ENCODE measurements around the gene PRR23E. TPM values are rescaled to one million over a fixed set of nuclear protein-coding genes. Genes with fewer than 3 reads are reported as not detected.

PRR23E gene
- total RNA-seq, 1 donor from 2014 or later, result not detected

- TF ChIP-seq, protein P1, sequence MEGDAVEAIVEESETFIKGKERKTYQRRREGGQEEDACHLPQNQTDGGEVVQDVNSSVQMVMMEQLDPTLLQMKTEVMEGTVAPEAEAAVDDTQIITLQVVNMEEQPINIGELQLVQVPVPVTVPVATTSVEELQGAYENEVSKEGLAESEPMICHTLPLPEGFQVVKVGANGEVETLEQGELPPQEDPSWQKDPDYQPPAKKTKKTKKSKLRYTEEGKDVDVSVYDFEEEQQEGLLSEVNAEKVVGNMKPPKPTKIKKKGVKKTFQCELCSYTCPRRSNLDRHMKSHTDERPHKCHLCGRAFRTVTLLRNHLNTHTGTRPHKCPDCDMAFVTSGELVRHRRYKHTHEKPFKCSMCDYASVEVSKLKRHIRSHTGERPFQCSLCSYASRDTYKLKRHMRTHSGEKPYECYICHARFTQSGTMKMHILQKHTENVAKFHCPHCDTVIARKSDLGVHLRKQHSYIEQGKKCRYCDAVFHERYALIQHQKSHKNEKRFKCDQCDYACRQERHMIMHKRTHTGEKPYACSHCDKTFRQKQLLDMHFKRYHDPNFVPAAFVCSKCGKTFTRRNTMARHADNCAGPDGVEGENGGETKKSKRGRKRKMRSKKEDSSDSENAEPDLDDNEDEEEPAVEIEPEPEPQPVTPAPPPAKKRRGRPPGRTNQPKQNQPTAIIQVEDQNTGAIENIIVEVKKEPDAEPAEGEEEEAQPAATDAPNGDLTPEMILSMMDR (conservative IDR thresholded peaks at IDR 0.05), result no peak
- Mint-ChIP-seq H3K4me3 (no peak overlapping the region), H3K27me3 (peaks cover 22% of the 10 kb centered on the region), H3K27ac (no peak overlapping the region), H3K36me3 (no peaks in the 10 kb centered on the region), H3K9me3 (no peaks in the 10 kb centered on the region), H3K4me1 (ENCODE audit: unreplicated experiment) (no peaks in the 10 kb centered on the region)
- DNase-seq (ENCODE audit: extremely low spot score, unreplicated experiment), result no peak
Measured at GRCh38 chr3:127233371-127233770, 40.4 kb downstream of the PRR23E start.

DNA sequence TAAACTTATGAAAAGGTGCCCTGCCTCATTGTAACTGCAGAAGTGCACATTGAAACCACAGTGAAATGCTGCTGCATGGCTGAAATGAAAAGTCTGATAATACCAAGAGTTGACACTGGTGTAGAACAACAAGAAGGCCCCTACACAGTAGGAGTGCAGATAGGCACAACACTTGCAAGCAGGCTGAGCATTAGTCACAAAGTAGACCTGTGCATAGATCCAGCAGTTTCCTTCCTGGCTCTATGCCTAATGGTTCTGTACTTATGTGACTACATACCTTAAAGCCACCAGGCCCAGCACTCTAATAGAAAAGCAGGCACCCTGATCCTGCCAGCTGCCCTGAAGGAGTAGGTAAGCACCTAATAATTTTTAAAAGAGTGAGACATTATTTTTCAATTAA, 41.8 kb downstream of the PRR23E start:
- no peak for DNase-seq (ENCODE audit: extremely low spot score, unreplicated experiment)
- peaks cover 31% of the 10 kb centered on the region for H3K27me3 Mint-ChIP-seq
- H3K9me3 Mint-ChIP-seq, result no peaks in the 10 kb centered on the region
- H3K4me1 Mint-ChIP-seq (ENCODE audit: unreplicated experiment), result no peaks in the 10 kb centered on the region
- TF ChIP-seq, protein P1 (conservative IDR thresholded peaks at IDR 0.05), result no peak
- H3K4me3 Mint-ChIP-seq, result no peak overlapping the region
- no peaks in the 10 kb centered on the region for H3K36me3 Mint-ChIP-seq
- no peak overlapping the region for H3K27ac Mint-ChIP-seq

- TF ChIP-seq, protein P1 (conservative IDR thresholded peaks at IDR 0.05), result no peak
- DNase-seq (ENCODE audit: extremely low spot score, unreplicated experiment), result no peak
- H3K27me3 Mint-ChIP-seq, result peaks cover 34% of the 10 kb centered on the region
- H3K4me3 Mint-ChIP-seq, result no peak overlapping the region
- no peaks in the 10 kb centered on the region for H3K4me1 Mint-ChIP-seq (ENCODE audit: unreplicated experiment)
- no peaks in the 10 kb centered on the region for H3K36me3 Mint-ChIP-seq
- H3K27ac Mint-ChIP-seq, result no peak overlapping the region
- no peaks in the 10 kb centered on the region for H3K9me3 Mint-ChIP-seq
Measured at GRCh38 chr3:127235706-127236105, 42.8 kb downstream of the PRR23E start.

DNA sequence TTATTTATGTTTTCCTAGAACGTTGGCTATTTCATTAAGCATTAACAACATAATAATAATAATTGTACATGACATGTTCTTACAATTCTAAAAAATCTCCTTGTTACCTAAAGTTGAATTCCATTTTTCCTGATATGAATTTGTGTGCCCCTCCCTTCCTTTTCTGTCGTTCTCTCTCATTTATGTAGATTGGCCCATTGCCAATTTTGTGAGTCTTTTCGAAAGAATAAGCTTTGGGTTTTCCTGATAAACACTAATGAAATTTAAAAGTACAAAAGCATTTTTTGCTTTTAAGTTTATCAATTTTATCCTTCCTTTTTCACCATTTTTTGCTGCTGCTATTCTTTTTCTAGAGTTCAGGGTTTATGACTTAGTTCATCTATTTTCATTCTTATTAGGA, 44.9 kb downstream of the PRR23E start:
- no peak for DNase-seq (ENCODE audit: extremely low spot score, unreplicated experiment)
- Mint-ChIP-seq H3K27me3 (peaks cover 38% of the 10 kb centered on the region), H3K9me3 (no peaks in the 10 kb centered on the region), H3K4me3 (no peak overlapping the region), H3K36me3 (no peaks in the 10 kb centered on the region), H3K27ac (no peak overlapping the region), H3K4me1 (ENCODE audit: unreplicated experiment) (no peaks in the 10 kb centered on the region)
- TF ChIP-seq, protein P1 (conservative IDR thresholded peaks at IDR 0.05), result no peak

DNA sequence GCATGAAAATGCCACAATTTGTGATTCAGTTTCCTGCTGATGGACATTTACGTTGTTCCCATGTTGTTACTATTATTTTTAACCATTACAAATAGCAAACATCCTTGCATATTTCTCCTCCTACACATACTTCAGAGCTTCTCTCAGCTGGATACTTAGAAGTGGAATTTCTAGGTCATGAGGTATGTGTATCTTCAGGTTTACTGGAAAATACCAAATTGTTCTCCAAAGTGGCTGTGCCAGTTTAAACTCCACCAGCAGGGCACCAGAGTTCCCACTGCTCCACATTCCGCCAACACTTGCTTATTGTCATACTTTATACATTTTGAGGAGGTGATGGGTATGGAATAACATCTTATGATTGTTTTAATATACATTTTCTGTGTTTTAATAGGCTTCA, 45.7 kb downstream of the PRR23E start:
- Mint-ChIP-seq H3K36me3 (no peaks in the 10 kb centered on the region), H3K4me3 (no peak overlapping the region), H3K27me3 (peaks cover 35% of the 10 kb centered on the region), H3K4me1 (ENCODE audit: unreplicated experiment) (no peaks in the 10 kb centered on the region), H3K27ac (no peak overlapping the region), H3K9me3 (no peaks in the 10 kb centered on the region)
- no peak for DNase-seq (ENCODE audit: extremely low spot score, unreplicated experiment)
- TF ChIP-seq, protein P1 (conservative IDR thresholded peaks at IDR 0.05), result no peak

GRCh38 chr3:127247292-127247691, 54.4 kb downstream of the PRR23E start:
- Mint-ChIP-seq H3K27ac (no peak overlapping the region), H3K4me3 (no peak overlapping the region), H3K27me3 (peaks cover 4% of the 10 kb centered on the region), H3K36me3 (no peaks in the 10 kb centered on the region), H3K9me3 (no peaks in the 10 kb centered on the region), H3K4me1 (ENCODE audit: unreplicated experiment) (no peaks in the 10 kb centered on the region)
- TF ChIP-seq, protein P1 (conservative IDR thresholded peaks at IDR 0.05), result no peak
- no peak for DNase-seq (ENCODE audit: extremely low spot score, unreplicated experiment)
